Measurements from ENCODE around the gene MUC5B. TPM values are rescaled to one million over a fixed set of nuclear protein-coding genes. Genes with fewer than 3 reads are reported as not detected.

Gene MUC5B
- total and polyA plus RNA-seq, 2 donors (not counting 3 experiments of a cell fraction or from before 2014, with no cell fraction given): not detected

- FAIRE-seq (no peak), DNase-seq (ENCODE audit: low read depth, low spot score) (no peak)
- Histone ChIP-seq H3K9me1 (replicated peaks; ENCODE audit: control insufficient read depth, extremely low read depth, insufficient read depth, low read length) (no peaks in the 10 kb centered on the region), H3K36me3 (ENCODE audit: control insufficient read depth in 2 of 2, extremely low read depth in 1 of 2, insufficient read depth in 2 of 2, low read length in 2 of 2) (peaks cover 0 to 9% of the 10 kb centered on the region in 2 experiments), H3K79me2 (ENCODE audit: control insufficient read depth, insufficient read depth, low read length) (no peaks in the 10 kb centered on the region), H4K20me1 (replicated peaks; ENCODE audit: control insufficient read depth, extremely low read depth, insufficient read depth, low read length) (no peaks in the 10 kb centered on the region), H3K9me3 (replicated peaks; ENCODE audit: control insufficient read depth, insufficient read depth, low read length) (no peaks in the 10 kb centered on the region), H2AFZ (ENCODE audit: low read depth, low read length) (no peak overlapping the region), H3K27ac (ENCODE audit: insufficient read depth, low read depth, low read length) (no peak overlapping the region), H3K27me3 (ENCODE audit: control insufficient read depth in 2 of 2, insufficient read depth in 2 of 2, low read length in 2 of 2) (no peaks in the 10 kb centered on the region), H3K4me2 (ENCODE audit: insufficient read depth, low read length) (no peak overlapping the region), H3K4me3 (replicated peaks in 1 of 3; ENCODE audit: insufficient read depth in 1 of 3, low read depth in 1 of 3, low read length in 3 of 3) (no peak overlapping the region), H3K4me1 (ENCODE audit: control insufficient read depth, extremely low read depth, insufficient read depth, low read length) (no peaks in the 10 kb centered on the region), H3K9ac (replicated peaks; ENCODE audit: extremely low read depth, insufficient read depth, low read length) (no peak overlapping the region)
- intact Hi-C loops (cut with micrococcal nuclease) (no loop called here), dilution Hi-C loops (cut with MboI; ENCODE audit: extremely low pct_ligation_motif_present, low sequenced_read_pairs) (no loop called here)
- CTCF ChIA-PET: no interaction called here
- BruUV-seq (replicated peaks): no TSS peak
- POLR2A ChIA-PET: no interaction called here
- TF ChIP-seq POLR2AphosphoS5 (IDR thresholded peaks at IDR 0.05; ENCODE audit: insufficient read depth, low read depth, low read length) (no peak), CTCF (IDR thresholded peaks at IDR 0.05; ENCODE audit: extremely low read depth in 1 of 2, insufficient read depth in 1 of 2, low read depth in 1 of 2, low read length in 2 of 2) (no peak), JUN (IDR thresholded peaks at IDR 0.05; ENCODE audit: borderline replicate concordance, insufficient read depth, insufficient read length, low read depth) (no peak), MAX (IDR thresholded peaks at IDR 0.05; ENCODE audit: insufficient read depth, insufficient read length) (no peak), MYC (IDR thresholded peaks at IDR 0.05; ENCODE audit: low read depth, low read length) (no peak), POLR2A (IDR thresholded peaks at IDR 0.05; ENCODE audit: low read depth, low read length) (no peak), GATA2 (IDR thresholded peaks at IDR 0.05; ENCODE audit: insufficient read depth, insufficient read length, low read depth, low read length) (no peak), FOS (IDR thresholded peaks at IDR 0.05; ENCODE audit: borderline replicate concordance, insufficient read depth, low read length) (no peak), EZH2 (IDR thresholded peaks at IDR 0.05; ENCODE audit: borderline replicate concordance, low read depth, low read length, severe bottlenecking) (no peak)
Measured at GRCh38 chr11:1271406-1271805, 48.5 kb downstream of the MUC5B start.

Data from endothelial cell of umbilical vein (primary cell).